KMS-11 (cell line): Measurements from ENCODE around the gene RNASET2.

Experiments used
- H2AFZ ChIP-seq: fragments of 200-600 bp; sonication (generic); 2 replicates; pipeline ENCODE4 v1.6.1; 2016; ENCODE audit warnings: antibody characterized with exemption, mixed run types, low read depth
- H3K27ac ChIP-seq: fragments of 200-600 bp; sonication (generic); 2 replicates; pipeline ENCODE4 v1.6.1; 2016; ENCODE audit warnings: mild to moderate bottlenecking, mixed run types
- H3K27me3 ChIP-seq: fragments of 200-600 bp; sonication (generic); 2 replicates; pipeline ENCODE4 v1.6.1; 2017; ENCODE audit warnings: mild to moderate bottlenecking, low read depth, mixed run types, moderate library complexity; ENCODE audit not compliant: insufficient read depth
- H3K36me3 ChIP-seq: fragments of 200-600 bp; sonication (generic); 2 replicates; pipeline ENCODE4 v1.6.1; 2017; ENCODE audit warnings: mild to moderate bottlenecking, mixed run types; ENCODE audit not compliant: insufficient read depth
- H3K4me1 ChIP-seq: fragments of 200-600 bp; sonication (generic); 2 replicates; pipeline ENCODE4 v1.6.1; 2016; ENCODE audit warnings: mild to moderate bottlenecking, low read depth, mixed run types; ENCODE audit not compliant: poor library complexity, severe bottlenecking
- H3K4me2 ChIP-seq: fragments of 200-600 bp; sonication (generic); 2 replicates; pipeline ENCODE4 v1.7.0; 2016; ENCODE audit warnings: mild to moderate bottlenecking, mixed run types
- H3K4me3 ChIP-seq: fragments of 200-600 bp; sonication (generic); IDR thresholded peaks from 2 replicates; pipeline ENCODE4 v1.6.1; 2017; ENCODE audit warnings: low read depth, low read length, mixed read lengths; ENCODE audit not compliant: insufficient read depth
- H3K79me2 ChIP-seq: fragments of 200-600 bp; sonication (generic); 2 replicates; pipeline ENCODE4 v1.6.1; 2016; ENCODE audit warnings: low read depth, mixed run types; ENCODE audit not compliant: insufficient read depth
- H3K9ac ChIP-seq: fragments of 200-600 bp; sonication (generic); 2 replicates; pipeline ENCODE4 v1.6.1; 2016; ENCODE audit warnings: mild to moderate bottlenecking, mixed run types
- H4K20me1 ChIP-seq: fragments of 200-600 bp; sonication (generic); 2 replicates; pipeline ENCODE4 v1.6.1; 2016; ENCODE audit warnings: mild to moderate bottlenecking, mixed run types; ENCODE audit not compliant: insufficient read depth
- TF ChIP-seq, protein P1 (sequence below): fragments of 200-600 bp; sonication (generic); conservative IDR thresholded peaks from 2 replicates; pipeline ENCODE4 v1.6.1; 2017; ENCODE audit warnings: low read depth, mild to moderate bottlenecking, antibody characterized with exemption, low read length, moderate library complexity, mixed read lengths

Gene RNASET2

GRCh38 chr6:166929542-166930189, 26.7 kb downstream of the RNASET2 start:
- Histone ChIP-seq H3K4me1 (no peaks in the 10 kb centered on the region), H3K9ac (no peak overlapping the region), H3K4me2 (no peak overlapping the region)

DNA sequence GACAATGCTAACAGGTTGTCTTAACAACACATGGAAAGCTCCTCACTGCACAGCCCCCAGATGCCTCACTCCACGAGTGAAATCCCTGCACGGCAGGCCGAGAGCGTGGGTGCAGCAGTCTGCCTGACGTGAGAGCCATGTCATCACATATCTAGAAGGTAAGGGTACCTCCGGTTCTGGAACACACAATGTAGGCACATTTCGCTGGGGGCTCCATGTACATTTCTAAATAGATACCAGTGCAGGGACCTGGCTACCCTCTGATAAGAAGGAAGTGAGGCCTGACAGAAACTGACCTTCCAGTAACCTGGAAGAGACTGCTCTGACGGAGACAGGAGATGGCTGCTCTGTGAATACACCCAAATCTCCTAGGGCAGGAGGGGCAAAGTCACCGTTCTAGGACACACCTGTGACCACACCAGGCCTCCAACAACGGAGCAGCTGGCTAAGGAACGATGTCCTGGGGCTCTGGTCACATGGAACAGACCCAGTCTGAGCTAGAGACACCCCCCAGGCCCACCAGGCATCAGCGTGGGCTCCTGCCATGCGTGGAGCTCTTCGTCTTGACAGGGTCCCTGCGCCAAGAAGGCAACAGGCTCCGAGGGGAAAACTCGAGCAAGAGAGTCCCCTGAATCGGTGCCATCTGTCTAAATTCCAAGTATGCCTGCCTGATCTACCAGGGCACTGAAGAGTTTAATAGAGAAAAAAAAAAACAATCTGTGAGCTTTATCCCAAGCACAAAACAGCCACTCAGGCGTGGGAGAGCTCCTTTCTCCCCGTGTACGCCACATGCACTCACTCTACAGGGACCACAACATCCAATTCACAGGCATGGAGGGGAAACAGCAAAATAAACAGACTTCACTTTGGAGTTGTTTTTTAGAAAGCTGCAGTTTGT, 27.5 kb downstream of the RNASET2 start:
- no peak overlapping the region for H3K4me3 ChIP-seq
- H3K79me2 ChIP-seq, result no peaks in the 10 kb centered on the region
- no peak overlapping the region for H2AFZ ChIP-seq
- H3K4me1 ChIP-seq, result no peaks in the 10 kb centered on the region
- TF ChIP-seq, protein P1, sequence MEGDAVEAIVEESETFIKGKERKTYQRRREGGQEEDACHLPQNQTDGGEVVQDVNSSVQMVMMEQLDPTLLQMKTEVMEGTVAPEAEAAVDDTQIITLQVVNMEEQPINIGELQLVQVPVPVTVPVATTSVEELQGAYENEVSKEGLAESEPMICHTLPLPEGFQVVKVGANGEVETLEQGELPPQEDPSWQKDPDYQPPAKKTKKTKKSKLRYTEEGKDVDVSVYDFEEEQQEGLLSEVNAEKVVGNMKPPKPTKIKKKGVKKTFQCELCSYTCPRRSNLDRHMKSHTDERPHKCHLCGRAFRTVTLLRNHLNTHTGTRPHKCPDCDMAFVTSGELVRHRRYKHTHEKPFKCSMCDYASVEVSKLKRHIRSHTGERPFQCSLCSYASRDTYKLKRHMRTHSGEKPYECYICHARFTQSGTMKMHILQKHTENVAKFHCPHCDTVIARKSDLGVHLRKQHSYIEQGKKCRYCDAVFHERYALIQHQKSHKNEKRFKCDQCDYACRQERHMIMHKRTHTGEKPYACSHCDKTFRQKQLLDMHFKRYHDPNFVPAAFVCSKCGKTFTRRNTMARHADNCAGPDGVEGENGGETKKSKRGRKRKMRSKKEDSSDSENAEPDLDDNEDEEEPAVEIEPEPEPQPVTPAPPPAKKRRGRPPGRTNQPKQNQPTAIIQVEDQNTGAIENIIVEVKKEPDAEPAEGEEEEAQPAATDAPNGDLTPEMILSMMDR, result no peak
- no peak overlapping the region for H3K9ac ChIP-seq
- H3K36me3 ChIP-seq, result no peaks in the 10 kb centered on the region
- no peaks in the 10 kb centered on the region for H3K27me3 ChIP-seq
- H3K27ac ChIP-seq, result no peak overlapping the region
- no peaks in the 10 kb centered on the region for H4K20me1 ChIP-seq
- no peak overlapping the region for H3K4me2 ChIP-seq

More at GRCh38 chr6:166929542-166930189, 26.7 kb downstream of the RNASET2 start:
- H3K4me3 ChIP-seq, result no peak overlapping the region
- H4K20me1 ChIP-seq, result no peaks in the 10 kb centered on the region
- H2AFZ ChIP-seq, result no peak overlapping the region
- no peaks in the 10 kb centered on the region for H3K27me3 ChIP-seq
- no peaks in the 10 kb centered on the region for H3K79me2 ChIP-seq
- H3K27ac ChIP-seq, result no peak overlapping the region
- TF ChIP-seq, protein P1, result no peak
- H3K36me3 ChIP-seq, result no peaks in the 10 kb centered on the region

GRCh38 chr6:166927935-166928643, 28.3 kb downstream of the RNASET2 start:
- Histone ChIP-seq H3K4me2 (no peak overlapping the region), H3K79me2 (no peaks in the 10 kb centered on the region), H2AFZ (no peak overlapping the region), H3K36me3 (no peaks in the 10 kb centered on the region), H3K27ac (no peak overlapping the region), H4K20me1 (no peaks in the 10 kb centered on the region), H3K9ac (no peak overlapping the region), H3K27me3 (no peaks in the 10 kb centered on the region), H3K4me3 (no peak overlapping the region), H3K4me1 (no peaks in the 10 kb centered on the region)
- TF ChIP-seq, protein P1, result no peak

GRCh38 chr6:166927240-166927934, 29.0 kb downstream of the RNASET2 start:
- no peak overlapping the region for H3K9ac ChIP-seq

More at GRCh38 chr6:166927240-166927934, 29.0 kb downstream of the RNASET2 start:
- no peaks in the 10 kb centered on the region for H3K36me3 ChIP-seq
- H3K27ac ChIP-seq, result no peak overlapping the region
- H3K79me2 ChIP-seq, result no peaks in the 10 kb centered on the region
- no peak overlapping the region for H2AFZ ChIP-seq
- no peaks in the 10 kb centered on the region for H3K4me1 ChIP-seq
- no peak overlapping the region for H3K4me3 ChIP-seq
- H3K27me3 ChIP-seq, result no peaks in the 10 kb centered on the region
- H3K4me2 ChIP-seq, result no peak overlapping the region
- H4K20me1 ChIP-seq, result no peaks in the 10 kb centered on the region
- TF ChIP-seq, protein P1, result no peak
